HEK293T (cell line): ENCODE measurements around the gene GSN.

Experiments used
- BHLHE40 ChIP-seq: fragments of 450-650 bp; IDR thresholded peaks from 2 replicates; pipeline ENCODE4 v1.6.1; 2016; ENCODE audit warnings: mild to moderate bottlenecking, moderate library complexity, borderline replicate concordance
- CTBP1 ChIP-seq: fragments of 450-650 bp; IDR thresholded peaks from 2 replicates; pipeline ENCODE4 v1.6.1; 2016; ENCODE audit warnings: borderline replicate concordance
- ELF4 ChIP-seq: fragments of 450-650 bp; IDR thresholded peaks from 2 replicates; pipeline ENCODE4 v1.6.1; 2017; ENCODE audit warnings: antibody characterized with exemption
- FOXA1 ChIP-seq: fragments of 450-650 bp; IDR thresholded peaks from 2 replicates; pipeline ENCODE4 v1.6.1; 2016; ENCODE audit warnings: mild to moderate bottlenecking
- FOXK2 ChIP-seq: fragments of 450-650 bp; IDR thresholded peaks from 2 replicates; pipeline ENCODE4 v1.6.1; 2016; ENCODE audit warnings: mild to moderate bottlenecking
- L3MBTL2 ChIP-seq: fragments of 450-650 bp; conservative IDR thresholded peaks from 2 replicates; pipeline ENCODE4 v1.6.1; 2016; ENCODE audit warnings: mild to moderate bottlenecking
- LEF1 ChIP-seq: fragments of 450-650 bp; IDR thresholded peaks from 2 replicates; pipeline ENCODE4 v1.6.1; 2017; ENCODE audit warnings: mild to moderate bottlenecking, borderline replicate concordance
- NFRKB ChIP-seq: fragments of 450-650 bp; IDR thresholded peaks from 2 replicates; pipeline ENCODE4 v1.6.1; 2016; ENCODE audit warnings: mild to moderate bottlenecking, moderate library complexity
- SP1 ChIP-seq: fragments of 450-650 bp; IDR thresholded peaks from 2 replicates; pipeline ENCODE4 v1.6.1; 2017
- SUZ12 ChIP-seq: fragments of 450-650 bp; IDR thresholded peaks from 2 replicates; pipeline ENCODE4 v1.6.1; 2016; ENCODE audit warnings: mild to moderate bottlenecking

DNA sequence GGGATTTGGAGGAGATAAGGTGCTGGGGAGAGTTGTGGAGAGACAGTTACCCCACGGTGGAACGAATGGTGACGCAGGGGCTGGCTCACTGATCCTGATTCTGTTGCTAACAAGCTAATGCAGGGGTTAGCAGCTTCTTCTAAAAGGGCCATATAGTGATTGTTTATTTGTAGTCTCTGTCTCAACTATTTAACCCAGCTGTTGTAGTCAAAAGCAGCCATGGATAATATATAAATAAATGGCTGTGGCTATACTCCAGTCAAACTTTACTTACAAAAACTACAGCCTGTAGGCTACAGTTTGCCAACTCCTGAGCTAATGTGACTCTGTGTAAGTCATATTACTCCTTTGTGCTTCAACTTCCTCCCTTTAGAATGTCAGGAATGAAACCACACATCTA, 80.3 kb downstream of the GSN start:
- TF ChIP-seq NFRKB = no peak
- TF ChIP-seq SUZ12 = no peak
- TF ChIP-seq FOXK2 = no peak
- no peak for TF ChIP-seq L3MBTL2
- no peak for TF ChIP-seq FOXA1
- no peak for TF ChIP-seq SP1
- no peak for TF ChIP-seq CTBP1
- TF ChIP-seq BHLHE40 = no peak
- TF ChIP-seq ELF4 = no peak
- TF ChIP-seq LEF1 = no peak
